Stimulated activated naive CD8-positive, alpha-beta T cell treated with anti-CD3 and anti-CD28 coated beads, Interleukin-15, amount 100 ng/mL, for 72 hours (primary cell): Measurements from ENCODE around the gene GALNS.
A peak's percentile ranks its signal among the peaks of the same experiment; 100 is the strongest.

Experiments used
- ATAC-seq: fragments of 150-1000 bp; cut with Tn5 transposase; 2 replicates; pipeline ENCODE4 v1.10.0; 2021; ENCODE audit warnings: mild to moderate bottlenecking, moderate library complexity
- DNase-seq, 2 donors: peaks; one replicate each; pipeline ENCODE4 v3.0.0; 2021 to 2022
- H3K27ac Mint-ChIP-seq, 2 donors: one replicate each; pipeline ENCODE4 v1.8.0; 2022; ENCODE audit warnings: mild to moderate bottlenecking in 2 of 2, mixed read lengths in 2 of 2, moderate library complexity in 2 of 2
- H3K27me3 Mint-ChIP-seq: one replicate; pipeline ENCODE4 v1.8.0; 2022; ENCODE audit warnings: mixed read lengths
- H3K4me1 Mint-ChIP-seq: one replicate; pipeline ENCODE4 v1.8.0; 2022; ENCODE audit warnings: mild to moderate bottlenecking, mixed read lengths
- H3K4me3 Mint-ChIP-seq, 2 donors: one replicate each; pipeline ENCODE4 v1.8.0; 2022; ENCODE audit warnings: mild to moderate bottlenecking in 2 of 2, mixed read lengths in 2 of 2, moderate library complexity in 1 of 2
- H3K9me3 Mint-ChIP-seq, 2 donors: one replicate each; pipeline ENCODE4 v1.8.0; 2022; ENCODE audit warnings: mixed read lengths in 2 of 2

GALNS gene

GRCh38 chr16:88841521-88842307 lies 15.0 kb downstream of the GALNS start:
- no peaks in the 10 kb centered on the region for H3K9me3 Mint-ChIP-seq
- DNase-seq (no peak), ATAC-seq (peak; percentile 31)
- peak overlapping the region in 1 of 2 donors; percentile 74 for H3K27ac Mint-ChIP-seq
- H3K27me3 Mint-ChIP-seq: no peaks in the 10 kb centered on the region
- no peak overlapping the region for H3K4me3 Mint-ChIP-seq
- no peaks in the 10 kb centered on the region for H3K4me1 Mint-ChIP-seq

GRCh38 chr16:88840600-88841215 lies 16.0 kb downstream of the GALNS start:
- ATAC-seq (no peak), DNase-seq (no peak)
- Mint-ChIP-seq H3K4me1 (no peaks in the 10 kb centered on the region), H3K27me3 (no peaks in the 10 kb centered on the region), H3K9me3 (no peaks in the 10 kb centered on the region), H3K27ac (no peak overlapping the region), H3K4me3 (no peak overlapping the region)

DNA sequence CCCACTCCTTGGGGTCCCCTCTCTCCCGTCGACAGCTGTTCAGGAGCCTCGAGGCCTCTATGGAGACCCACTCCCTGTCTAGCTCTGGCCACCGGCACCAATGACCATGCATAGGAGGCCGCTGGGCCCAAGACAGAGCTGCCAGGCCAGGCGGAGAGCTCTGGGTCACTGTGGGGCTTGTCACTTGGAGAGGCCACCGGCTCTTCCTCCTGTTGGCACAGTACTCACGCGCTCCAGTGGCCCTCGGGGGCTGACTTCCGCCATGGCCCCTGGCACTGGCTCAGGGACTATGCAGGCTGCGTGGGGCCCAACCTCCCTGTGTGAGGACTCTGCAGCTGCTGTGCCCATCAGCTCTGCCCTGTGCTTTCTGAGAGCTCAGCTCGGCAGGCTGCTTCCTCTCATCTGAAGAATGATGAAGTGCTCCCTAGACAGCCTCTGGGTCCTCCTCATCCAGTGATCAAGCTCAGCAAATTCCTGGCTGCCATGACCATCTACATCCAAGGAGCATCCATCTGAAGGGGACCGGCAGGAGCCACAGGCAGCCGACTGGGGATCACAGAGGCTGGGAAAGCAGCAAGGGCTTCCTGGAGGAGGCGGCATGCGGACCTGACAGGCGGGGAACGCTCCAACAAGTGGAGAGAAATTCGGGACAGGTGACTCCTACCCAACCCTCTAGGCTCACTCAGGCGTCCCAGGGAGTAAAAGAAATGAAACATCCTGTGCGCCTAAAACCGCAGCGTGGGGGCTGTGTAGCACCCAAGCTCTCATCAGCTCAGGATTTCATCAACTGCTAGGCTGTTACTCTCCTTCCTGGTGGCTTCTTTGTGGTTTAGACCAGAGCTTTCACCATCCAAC lies 16.8 kb downstream of the GALNS start:
- DNase-seq (no peak), ATAC-seq (no peak)
- Mint-ChIP-seq H3K27ac (peak overlapping the region in 1 of 2 donors; percentile 13), H3K4me3 (no peak overlapping the region), H3K4me1 (no peaks in the 10 kb centered on the region), H3K27me3 (no peaks in the 10 kb centered on the region), H3K9me3 (no peaks in the 10 kb centered on the region)

DNA sequence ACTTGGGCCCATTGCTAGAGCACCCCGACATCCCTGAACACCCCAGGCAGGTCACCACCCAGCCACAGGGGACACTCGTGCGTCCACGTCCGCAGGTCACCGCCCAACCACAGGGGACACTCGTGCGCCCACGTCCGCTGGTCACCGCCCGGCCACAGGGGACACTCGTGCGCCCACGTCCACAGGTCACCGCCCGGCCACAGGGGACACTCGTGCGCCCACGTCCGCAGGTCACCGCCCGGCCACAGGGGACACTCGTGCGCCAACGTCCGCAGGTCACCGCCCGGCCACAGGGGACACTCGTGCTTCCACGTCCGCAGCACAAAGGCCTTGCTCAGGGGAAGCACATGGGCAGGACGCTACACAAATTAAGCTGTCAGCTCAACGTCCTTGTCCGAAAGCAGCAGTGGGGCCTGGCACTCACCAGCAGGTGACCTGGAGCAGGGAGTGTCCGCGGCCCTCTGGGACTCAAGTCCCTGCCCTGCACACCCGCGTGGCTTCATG lies 17.7 kb downstream of the GALNS start:
- Mint-ChIP-seq H3K9me3 (no peaks in the 10 kb centered on the region), H3K27me3 (no peaks in the 10 kb centered on the region), H3K27ac (no peak overlapping the region), H3K4me1 (no peaks in the 10 kb centered on the region), H3K4me3 (no peak overlapping the region)
- ATAC-seq (no peak), DNase-seq (no peak)

- Mint-ChIP-seq H3K4me1 (no peaks in the 10 kb centered on the region), H3K27me3 (no peaks in the 10 kb centered on the region), H3K4me3 (no peak overlapping the region), H3K27ac (no peak overlapping the region), H3K9me3 (no peaks in the 10 kb centered on the region)
- no peak for DNase-seq
- no peak for ATAC-seq
These were observed 18.2 kb downstream of the GALNS start for GRCh38 chr16:88838566-88838965.

- Mint-ChIP-seq H3K9me3 (no peaks in the 10 kb centered on the region), H3K4me1 (no peaks in the 10 kb centered on the region), H3K4me3 (no peak overlapping the region), H3K27ac (peak overlapping the region in 1 of 2 donors; percentile 42), H3K27me3 (no peaks in the 10 kb centered on the region)
- ATAC-seq (no peak), DNase-seq (no peak)
These were observed 18.9 kb downstream of the GALNS start for GRCh38 chr16:88837806-88838205.

DNA sequence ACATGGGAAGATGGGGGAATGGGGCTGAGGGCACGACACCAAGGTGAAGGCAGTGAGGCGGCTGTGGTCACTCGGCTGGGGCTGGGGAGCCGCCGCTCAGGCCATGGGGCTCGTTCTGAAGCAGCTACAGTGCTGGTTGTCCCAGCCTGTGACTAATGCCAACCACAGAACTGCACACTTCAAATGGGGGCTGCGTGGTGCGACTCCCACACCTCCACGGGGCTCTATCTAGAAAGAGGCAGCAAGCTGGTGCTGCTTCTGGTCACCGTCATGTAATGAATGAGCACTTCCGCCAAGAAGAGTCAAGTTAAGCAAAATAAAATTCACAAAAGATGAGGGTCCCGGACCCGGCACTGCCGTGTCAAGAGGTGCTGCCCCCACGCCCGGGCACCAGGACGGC lies 20.0 kb downstream of the GALNS start:
- H3K9me3 Mint-ChIP-seq: no peaks in the 10 kb centered on the region
- no peak for ATAC-seq
- H3K4me3 Mint-ChIP-seq: no peak overlapping the region
- no peaks in the 10 kb centered on the region for H3K4me1 Mint-ChIP-seq
- no peak overlapping the region for H3K27ac Mint-ChIP-seq
- no peaks in the 10 kb centered on the region for H3K27me3 Mint-ChIP-seq
- DNase-seq: no peak

DNA sequence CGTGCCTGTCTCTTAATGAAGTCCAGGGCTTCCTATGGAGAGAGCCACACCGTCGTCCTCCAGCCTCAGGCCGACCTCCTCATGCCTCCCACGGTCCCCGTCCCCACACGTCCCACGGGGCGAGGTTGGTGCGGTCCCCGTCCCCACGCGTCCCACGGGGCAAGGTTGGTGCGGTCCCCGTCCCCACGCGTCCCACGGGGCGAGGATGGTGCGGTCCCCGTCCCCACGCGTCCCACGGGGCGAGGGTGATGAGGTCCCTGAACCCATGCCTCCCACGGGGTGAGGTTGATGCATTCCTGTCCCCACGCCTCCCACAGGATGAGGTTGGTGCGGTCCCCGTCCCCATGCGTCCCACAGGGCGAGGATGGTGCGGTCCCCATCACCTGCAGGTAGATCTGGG lies 20.9 kb downstream of the GALNS start:
- no peaks in the 10 kb centered on the region for H3K27me3 Mint-ChIP-seq
- no peak overlapping the region for H3K27ac Mint-ChIP-seq
- no peak for DNase-seq
- ATAC-seq: peak; percentile 57
- no peaks in the 10 kb centered on the region for H3K9me3 Mint-ChIP-seq
- no peak overlapping the region for H3K4me3 Mint-ChIP-seq
- H3K4me1 Mint-ChIP-seq: no peaks in the 10 kb centered on the region

- Mint-ChIP-seq H3K4me3 (no peak overlapping the region), H3K27ac (no peak overlapping the region), H3K27me3 (no peaks in the 10 kb centered on the region), H3K4me1 (no peaks in the 10 kb centered on the region), H3K9me3 (no peaks in the 10 kb centered on the region)
- ATAC-seq (no peak), DNase-seq (no peak)
These were observed 21.4 kb downstream of the GALNS start for GRCh38 chr16:88835383-88835782.

- H3K4me3 Mint-ChIP-seq: no peak overlapping the region
- DNase-seq (no peak), ATAC-seq (no peak)
- H3K27ac Mint-ChIP-seq: no peak overlapping the region
- no peaks in the 10 kb centered on the region for H3K4me1 Mint-ChIP-seq
- H3K27me3 Mint-ChIP-seq: no peaks in the 10 kb centered on the region
- H3K9me3 Mint-ChIP-seq: no peaks in the 10 kb centered on the region
These were observed 22.1 kb downstream of the GALNS start for GRCh38 chr16:88834670-88835069.

DNA sequence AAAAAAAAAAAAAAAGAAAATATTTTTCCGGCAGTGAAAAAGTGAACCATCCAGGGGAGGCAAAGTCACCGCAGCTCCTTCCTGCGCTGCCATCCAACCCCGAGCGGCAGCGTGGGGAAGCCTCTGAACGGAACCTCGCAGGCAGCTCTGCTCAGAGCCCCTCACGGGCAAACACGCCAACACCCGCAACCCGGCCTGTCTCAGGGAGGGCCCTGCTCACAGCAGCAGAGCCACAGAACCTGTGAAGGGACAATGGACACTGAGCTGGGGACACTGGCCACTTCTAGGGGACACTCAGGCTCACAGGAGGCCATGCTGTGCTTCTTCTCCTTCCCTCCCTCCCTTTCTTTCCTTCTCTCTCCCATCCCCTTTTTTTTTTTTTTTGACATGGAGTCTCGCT lies 23.7 kb downstream of the GALNS start:
- no peak overlapping the region for H3K27ac Mint-ChIP-seq
- ATAC-seq: no peak
- no peak for DNase-seq
- H3K4me1 Mint-ChIP-seq: no peaks in the 10 kb centered on the region
- no peaks in the 10 kb centered on the region for H3K9me3 Mint-ChIP-seq
- H3K27me3 Mint-ChIP-seq: no peaks in the 10 kb centered on the region
- no peak overlapping the region for H3K4me3 Mint-ChIP-seq

- no peak for DNase-seq
- no peak overlapping the region for H3K27ac Mint-ChIP-seq
- H3K4me1 Mint-ChIP-seq: no peaks in the 10 kb centered on the region
- no peaks in the 10 kb centered on the region for H3K9me3 Mint-ChIP-seq
- H3K4me3 Mint-ChIP-seq: no peak overlapping the region
- no peak for ATAC-seq
- no peaks in the 10 kb centered on the region for H3K27me3 Mint-ChIP-seq
These were observed 24.9 kb downstream of the GALNS start for GRCh38 chr16:88831838-88832237.

DNA sequence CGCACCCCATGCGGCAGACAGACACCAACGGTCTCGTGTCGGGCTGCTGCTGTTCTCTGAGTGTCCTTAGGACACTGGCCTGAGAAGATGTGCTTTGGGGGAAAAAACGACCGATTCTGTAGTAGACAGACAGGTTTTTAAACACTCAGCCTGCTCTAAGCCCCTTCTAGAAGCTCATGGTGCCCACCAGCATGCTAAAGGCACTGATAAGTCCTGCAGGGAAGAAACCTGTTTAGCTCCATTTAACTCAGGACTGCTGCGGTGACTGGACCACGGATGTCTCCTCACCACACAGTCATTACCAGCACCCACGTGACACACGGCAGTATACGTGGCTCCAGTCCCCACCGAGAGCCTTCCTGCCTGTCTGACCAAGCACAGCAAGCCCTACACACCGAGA lies 26.0 kb downstream of the GALNS start:
- no peaks in the 10 kb centered on the region for H3K9me3 Mint-ChIP-seq
- no peaks in the 10 kb centered on the region for H3K4me1 Mint-ChIP-seq
- no peak for ATAC-seq
- H3K27me3 Mint-ChIP-seq: no peaks in the 10 kb centered on the region
- peak overlapping the region in 1 of 2 donors; percentile 48 for H3K27ac Mint-ChIP-seq
- no peak for DNase-seq
- no peak overlapping the region for H3K4me3 Mint-ChIP-seq

DNA sequence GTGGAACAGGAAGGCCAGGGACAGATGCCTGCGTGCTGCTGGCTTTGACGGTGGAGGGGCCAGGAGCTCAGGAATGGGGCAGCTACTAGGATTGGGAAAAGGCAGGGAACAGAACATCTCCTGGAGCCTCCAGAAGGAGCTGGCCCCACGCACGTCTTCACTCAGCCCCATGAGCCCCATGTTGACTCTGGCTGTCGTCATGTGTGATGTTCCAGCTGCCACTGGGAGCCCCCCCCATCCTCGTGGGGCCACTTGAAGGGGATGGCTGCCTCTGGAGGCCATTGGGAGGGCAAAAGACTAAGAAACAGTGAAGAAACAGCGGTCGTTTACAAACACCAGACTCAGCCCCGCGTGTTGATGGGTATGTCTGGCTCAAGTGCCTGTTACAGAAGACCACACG lies 26.5 kb downstream of the GALNS start:
- Mint-ChIP-seq H3K4me3 (no peak overlapping the region), H3K9me3 (no peaks in the 10 kb centered on the region), H3K27ac (no peak overlapping the region), H3K4me1 (no peaks in the 10 kb centered on the region), H3K27me3 (no peaks in the 10 kb centered on the region)
- ATAC-seq (no peak), DNase-seq (no peak)

GRCh38 chr16:88828711-88829110 lies 28.0 kb downstream of the GALNS start:
- Mint-ChIP-seq H3K27me3 (no peaks in the 10 kb centered on the region), H3K27ac (no peak overlapping the region), H3K4me1 (no peaks in the 10 kb centered on the region), H3K4me3 (no peak overlapping the region), H3K9me3 (no peaks in the 10 kb centered on the region)
- ATAC-seq (no peak), DNase-seq (no peak)

DNA sequence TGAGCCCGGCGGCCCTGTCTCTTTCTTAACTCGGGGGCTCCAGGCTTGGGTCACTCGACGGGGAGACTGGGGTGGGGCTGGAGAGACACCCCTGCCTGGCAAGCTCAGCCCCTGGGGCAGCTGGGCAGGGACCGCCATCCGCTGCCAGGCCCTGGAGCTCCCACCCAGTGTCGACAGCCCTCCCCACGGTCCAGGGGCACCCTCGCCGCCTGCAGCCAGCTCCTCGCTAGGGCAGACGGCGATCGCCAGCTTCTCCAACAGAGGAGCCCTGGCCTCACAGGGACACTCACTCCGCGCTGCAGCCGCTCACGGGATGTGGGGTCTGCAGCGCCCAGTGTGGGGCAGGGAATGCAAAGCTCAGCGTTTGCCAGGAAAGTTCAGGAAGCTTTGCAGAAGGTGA lies 29.0 kb downstream of the GALNS start:
- Mint-ChIP-seq H3K9me3 (no peaks in the 10 kb centered on the region), H3K4me1 (no peaks in the 10 kb centered on the region), H3K27ac (no peak overlapping the region), H3K4me3 (no peak overlapping the region), H3K27me3 (no peaks in the 10 kb centered on the region)
- DNase-seq (no peak), ATAC-seq (no peak)
